HG03457 (cell line): ENCODE measurements around the gene PTGES3L.
"Not testable (repeated sequence)": the region's sequence is repeated elsewhere in the genome, so short reads cannot be mapped to it uniquely, and the experiment has no call there.

Experiments
- ATAC-seq: cut with Tn5 transposase; IDR thresholded peaks from one replicate; pipeline ENCODE4 v1.9.1; 2021; ENCODE audit warnings: moderate number of reproducible peaks; ENCODE audit not compliant: unreplicated experiment

The PTGES3L gene

DNA sequence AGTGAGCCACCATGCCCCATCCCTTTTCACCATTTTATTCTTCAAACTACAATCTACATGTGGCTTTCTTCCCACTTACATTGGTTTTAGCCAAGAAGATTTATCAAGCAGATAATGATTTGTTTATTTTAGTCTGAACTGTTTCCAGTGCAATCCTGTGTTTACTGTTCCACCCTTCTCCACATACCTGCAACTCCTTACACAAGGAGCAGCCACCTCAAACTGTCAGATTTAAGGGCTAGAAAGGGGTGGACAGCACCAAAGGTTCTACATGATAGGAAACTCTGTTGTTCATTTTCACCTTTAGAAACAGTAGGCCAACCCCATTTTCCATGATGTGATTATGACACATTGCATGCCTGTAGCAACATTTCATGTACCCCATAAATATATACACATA, 2.4 kb upstream of the PTGES3L start:
- ATAC-seq: no peak

DNA sequence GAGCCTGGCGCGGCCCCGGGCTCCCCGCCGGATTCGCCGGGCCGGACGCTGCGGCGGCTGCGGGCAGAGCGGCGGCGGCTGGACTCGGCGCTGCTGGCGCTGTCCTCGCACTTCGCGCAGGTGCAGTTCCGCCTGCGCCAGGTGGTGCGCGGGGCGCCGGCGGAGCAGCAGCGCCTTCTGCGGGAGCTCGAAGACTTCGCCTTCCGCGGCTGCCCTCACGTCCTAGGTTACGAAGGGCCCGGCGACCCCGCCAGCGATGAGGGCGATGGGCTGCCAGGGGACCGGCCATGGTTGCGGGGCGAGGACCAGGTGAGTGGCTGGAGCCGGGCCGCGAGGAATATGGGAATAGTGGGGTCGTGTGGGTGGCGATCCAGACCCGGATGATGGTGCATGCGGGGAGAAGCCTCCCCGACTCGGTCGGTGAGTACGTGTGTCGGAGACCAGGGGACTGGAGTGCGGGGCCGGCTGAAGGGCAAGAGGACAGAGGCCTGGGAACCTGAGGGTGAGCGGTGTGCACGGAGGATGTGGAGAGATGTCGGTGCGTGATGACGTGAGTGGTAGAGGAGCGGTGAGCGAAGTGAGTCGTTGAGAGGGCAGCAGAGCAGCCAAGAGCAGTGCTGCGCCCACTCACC, 1.0 kb upstream of the PTGES3L start:
- peak; percentile 24 for ATAC-seq

DNA sequence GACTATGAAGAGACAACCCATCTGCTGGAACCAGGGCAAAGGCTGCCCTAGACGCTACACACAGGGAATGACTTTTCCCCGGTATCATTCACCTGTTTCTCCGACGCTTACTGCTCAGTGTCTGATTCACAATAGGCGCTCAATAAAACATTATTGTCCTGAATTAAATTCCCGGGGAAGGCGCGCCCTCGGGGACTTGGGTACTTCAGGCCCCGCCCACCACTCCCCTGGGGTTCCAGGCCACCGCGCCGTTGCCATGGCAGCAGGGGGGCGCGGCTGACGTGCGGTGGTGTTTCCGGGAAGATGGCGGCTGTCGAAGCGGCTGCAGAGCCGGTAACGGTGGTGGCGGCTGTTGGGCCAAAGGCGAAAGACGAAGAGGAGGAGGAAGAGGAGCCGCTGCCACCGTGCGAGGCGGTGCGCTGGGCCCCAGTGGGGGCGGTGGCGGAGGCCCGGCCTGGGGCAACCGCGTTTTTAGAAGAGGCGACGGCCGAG, 440 bp upstream of the PTGES3L start, which contains the start of gene RUNDC1:
Gene RUNDC1, plus strand, starts transcription at position 292 of the 492 bp plus-strand sequence. Its CDS starts 12 bp downstream, at position 304.
- ATAC-seq: peak; percentile 40

DNA sequence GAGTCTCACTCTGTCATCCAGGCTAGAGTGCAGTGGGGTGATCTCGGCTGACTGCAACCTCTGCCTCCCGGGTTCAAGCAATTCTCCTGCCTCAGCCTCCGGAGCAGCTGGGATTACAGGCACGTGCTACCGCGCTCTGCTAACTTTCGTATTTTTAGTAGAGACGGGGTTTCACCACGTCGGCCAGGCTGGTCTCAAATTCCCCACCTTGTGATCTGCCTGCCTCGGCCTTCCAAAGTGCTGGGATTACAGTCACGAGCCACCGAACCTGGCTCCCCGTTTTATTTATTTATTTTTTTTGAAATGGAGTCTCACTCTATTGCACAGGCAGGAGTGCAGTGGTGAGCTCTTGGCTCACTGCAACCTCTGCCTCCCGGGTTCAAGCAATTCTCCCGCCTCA, 4.2 kb downstream of the PTGES3L start:
- not testable (repeated sequence) for ATAC-seq

DNA sequence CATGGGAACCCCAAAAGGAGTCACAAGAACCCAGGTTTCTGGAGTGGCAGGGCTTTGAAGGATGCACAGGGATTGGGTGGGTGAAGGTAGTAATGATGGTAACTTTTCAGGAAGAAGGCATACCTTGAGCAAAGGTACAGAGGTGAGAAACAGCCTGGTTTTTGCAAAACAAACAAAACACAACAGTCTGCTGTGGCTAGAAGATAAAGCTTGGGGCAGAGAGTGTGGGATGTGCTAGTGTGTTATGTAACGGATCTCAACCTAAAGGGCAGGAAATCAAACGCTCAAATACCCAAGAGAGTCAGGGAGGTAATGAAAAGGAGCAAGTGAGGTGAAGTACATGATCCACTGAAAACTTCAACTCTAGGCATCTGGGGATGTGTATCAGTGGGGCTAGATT, 4.6 kb downstream of the PTGES3L start:
- ATAC-seq: no peak

DNA sequence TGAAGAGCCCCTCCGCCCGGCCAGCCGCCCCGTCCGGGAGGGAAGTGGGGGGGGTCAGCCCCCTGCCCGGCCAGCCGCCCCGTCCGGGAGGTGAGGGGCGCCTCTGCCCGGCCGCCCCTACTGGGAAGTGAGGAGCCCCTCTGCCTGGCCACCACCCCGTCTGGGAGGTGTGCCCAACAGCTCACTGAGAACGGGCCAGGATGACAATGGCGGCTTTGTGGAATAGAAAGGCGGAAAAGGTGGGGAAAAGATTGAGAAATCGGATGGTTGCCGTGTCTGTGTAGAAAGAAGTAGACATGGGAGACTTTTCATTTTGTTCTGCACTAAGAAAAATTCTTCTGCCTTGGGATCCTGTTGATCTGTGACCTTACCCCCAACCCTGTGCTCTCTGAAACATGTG, 6.6 kb downstream of the PTGES3L start:
- ATAC-seq: not testable (repeated sequence)

DNA sequence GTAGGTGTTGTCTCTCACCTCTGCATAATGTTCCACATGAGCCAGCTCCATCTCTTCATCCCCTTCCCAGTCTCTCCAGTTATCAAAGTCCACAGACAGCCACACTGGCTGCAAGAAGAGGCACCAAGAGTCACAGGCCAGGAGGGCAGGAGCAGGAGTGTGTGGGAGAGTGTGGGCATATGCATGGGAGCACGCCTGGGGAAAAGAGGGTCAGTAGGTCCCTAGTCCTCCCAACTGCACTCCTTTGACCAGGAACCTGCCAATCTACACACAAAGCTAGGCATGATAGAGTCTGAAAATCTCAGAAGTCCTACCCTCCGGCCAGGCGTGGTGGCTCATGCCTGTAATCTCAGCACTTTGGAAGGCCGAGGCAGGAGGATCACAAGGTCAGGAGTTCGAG, 8.3 kb downstream of the PTGES3L start:
- ATAC-seq: no peak

DNA sequence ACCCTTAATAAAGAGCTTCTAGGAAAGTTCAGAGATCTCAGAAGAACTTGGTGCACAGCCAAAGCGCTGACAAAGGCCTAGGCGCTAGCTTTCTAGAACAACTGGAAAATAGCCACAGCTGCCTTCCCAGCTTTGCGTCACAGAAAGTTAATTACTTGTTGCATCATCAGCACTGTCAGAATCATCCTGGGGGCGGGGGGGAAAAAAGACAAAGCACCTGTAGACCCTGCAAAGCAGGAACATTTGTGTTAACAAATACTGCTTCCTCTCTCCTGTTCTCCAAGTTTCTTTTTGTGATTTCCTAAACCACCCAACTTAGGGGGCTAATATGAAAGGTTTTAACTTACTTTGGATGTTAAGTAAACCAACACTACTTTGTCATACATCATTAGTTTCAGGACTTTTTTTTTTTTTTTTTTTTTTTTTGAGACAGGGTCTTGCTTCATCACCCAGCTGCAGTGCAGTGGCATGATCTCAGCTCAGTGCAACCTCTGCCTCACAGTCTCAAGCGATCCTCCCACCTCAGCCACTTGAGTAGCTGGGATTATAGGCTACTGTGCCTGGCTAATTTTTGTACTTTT, 10.8 kb downstream of the PTGES3L start:
- ATAC-seq: no peak

DNA sequence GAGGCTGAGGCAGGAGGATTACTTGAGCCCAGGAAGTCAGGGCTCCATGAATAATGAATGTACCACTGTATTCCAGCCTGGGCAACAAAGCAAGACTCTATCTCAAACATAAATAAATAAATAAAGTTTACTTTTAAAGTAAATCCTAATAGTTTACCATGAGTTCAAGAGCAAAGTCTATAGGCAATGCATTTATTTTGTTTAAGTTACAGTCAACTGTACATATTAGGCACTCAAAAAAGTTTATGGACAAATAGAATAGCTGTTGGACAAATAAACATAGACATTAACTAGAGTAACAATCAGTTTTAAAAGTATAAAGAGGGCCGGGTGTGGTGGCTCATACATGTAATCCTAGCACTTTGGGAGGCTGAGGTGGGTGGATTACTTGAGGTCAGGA, 12.0 kb downstream of the PTGES3L start:
- no peak for ATAC-seq

DNA sequence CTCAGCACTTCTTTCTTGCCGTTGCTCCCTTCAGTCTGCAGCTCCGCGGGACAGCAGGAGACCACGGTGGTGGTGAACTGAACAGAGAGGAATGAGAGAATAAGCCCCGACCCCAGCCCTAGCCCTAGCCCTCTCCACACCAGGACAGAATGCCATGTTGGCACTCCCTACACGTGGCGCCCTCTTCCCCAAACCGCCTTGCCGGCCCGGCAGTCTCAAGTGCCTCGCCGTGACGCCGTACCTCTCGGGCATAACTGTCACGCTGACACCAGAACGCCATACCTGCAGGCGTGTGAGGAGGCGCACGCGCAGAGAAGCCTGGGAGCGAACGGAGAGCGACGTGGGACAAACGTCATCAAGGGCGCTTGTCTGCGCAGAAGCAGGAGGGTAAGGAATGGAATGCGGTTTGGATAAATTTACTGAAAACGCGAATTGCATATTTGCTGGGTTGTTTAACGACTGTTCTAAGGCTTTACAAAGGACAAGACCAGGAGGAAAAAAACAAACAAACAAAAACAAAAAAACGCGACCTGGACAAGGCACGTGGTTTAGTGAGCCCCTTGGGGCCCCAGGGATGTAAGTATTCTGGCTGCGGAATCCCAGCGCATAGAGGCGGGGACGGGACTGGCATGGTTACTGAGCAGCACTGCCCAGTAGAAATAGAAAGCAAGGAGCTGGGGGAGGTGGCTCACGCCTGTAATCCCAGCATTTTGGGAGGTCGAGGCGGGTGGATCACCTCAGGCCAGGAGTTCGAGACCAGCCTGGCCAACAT, 15.5 kb downstream of the PTGES3L start, which contains the start of gene AARSD1:
Gene AARSD1, minus strand, starts transcription at position 294 of the 772 bp plus-strand sequence. Its CDS starts 14 bp downstream, at position 280.
- ATAC-seq: peak; percentile 53

DNA sequence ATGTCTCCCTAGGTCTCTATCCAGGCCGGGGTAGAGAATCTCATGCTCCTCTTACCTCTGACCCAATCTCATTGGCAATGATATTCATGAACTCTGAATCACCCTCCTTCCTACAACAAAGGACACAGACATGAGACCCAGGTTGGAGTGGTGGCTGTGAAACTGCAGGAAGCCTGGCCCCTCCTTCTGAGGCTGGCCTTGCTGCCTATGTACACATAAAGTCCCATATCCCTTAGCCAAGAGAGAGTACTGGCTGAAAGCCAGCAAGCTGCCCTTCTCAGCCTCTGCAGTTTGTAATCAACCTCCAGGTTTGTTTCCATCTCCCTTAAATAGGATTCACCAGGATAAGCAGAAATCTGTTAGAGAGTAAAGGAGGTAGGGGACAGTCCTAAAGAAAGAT, 26.2 kb downstream of the PTGES3L start:
- ATAC-seq: no peak

DNA sequence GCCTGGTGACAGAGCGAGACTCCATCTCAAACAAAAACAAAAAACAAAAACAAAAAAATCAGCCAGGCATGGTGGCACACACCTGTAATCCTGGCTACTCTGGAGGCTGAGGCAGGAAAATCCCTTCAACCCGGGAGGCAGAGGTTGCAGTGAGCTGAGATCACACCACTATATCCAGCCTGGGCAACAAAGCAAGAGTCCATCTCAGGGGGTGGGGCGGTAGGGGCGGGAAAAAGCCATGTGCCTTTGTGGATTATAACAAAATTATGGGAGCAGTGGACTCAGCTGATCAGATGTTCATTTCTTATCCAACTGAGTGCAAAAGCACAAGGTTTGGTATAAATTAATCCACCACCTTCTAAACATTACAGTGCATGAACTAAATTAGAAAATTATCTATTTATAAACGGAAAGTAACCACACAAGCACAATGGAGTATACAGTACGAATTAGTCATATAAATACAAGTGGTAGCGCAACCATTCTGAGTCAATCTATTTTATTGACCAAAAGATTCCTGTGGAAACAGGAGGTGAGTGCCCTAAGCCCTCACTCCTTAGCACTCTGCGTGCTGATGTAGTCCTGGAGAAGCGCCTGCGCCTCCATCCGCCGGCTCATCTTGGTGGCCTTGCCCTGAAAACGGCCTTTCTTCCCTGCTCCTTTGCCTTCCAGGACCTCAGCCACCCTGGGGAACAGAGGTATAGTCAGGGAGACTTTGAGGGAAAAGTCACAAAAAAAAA, 29.7 kb downstream of the PTGES3L start:
- no peak for ATAC-seq

DNA sequence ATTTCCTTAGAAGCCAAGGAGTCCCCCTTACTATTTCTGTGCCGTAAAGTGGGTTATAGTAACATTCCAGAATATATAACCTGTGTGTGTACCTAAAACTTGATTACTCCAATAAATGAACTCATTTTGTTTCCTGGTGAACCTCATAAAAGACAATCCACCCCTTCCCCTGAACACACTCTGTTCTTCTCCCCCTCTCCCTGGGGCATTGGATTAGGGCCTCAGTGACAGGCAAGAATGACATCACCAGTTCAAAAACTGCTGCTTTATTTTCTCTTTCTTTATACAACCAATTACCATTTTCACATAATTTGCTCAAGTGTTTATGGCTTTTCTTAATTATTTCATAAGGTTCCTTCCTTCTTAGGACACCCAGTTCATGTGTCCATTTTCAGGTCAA, 33.1 kb downstream of the PTGES3L start:
- no peak for ATAC-seq

DNA sequence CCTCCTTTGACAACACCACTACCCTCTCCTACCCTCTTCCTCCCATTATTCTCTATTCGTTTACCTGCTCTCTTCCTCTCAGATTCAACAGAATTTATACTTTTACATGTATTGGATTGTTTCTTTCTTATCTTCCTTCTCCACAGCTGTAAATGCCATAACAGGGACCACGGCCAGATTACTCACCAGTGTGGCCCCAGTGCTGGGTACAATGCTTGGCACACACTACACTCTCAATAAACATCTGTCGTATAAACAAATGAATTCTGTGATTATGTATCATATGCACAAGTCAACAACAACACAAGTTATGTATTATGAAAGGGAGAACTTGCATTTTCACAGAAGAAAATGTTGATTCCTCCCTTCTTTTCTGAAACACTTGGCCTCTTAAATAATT, 35.7 kb downstream of the PTGES3L start:
- ATAC-seq: no peak

DNA sequence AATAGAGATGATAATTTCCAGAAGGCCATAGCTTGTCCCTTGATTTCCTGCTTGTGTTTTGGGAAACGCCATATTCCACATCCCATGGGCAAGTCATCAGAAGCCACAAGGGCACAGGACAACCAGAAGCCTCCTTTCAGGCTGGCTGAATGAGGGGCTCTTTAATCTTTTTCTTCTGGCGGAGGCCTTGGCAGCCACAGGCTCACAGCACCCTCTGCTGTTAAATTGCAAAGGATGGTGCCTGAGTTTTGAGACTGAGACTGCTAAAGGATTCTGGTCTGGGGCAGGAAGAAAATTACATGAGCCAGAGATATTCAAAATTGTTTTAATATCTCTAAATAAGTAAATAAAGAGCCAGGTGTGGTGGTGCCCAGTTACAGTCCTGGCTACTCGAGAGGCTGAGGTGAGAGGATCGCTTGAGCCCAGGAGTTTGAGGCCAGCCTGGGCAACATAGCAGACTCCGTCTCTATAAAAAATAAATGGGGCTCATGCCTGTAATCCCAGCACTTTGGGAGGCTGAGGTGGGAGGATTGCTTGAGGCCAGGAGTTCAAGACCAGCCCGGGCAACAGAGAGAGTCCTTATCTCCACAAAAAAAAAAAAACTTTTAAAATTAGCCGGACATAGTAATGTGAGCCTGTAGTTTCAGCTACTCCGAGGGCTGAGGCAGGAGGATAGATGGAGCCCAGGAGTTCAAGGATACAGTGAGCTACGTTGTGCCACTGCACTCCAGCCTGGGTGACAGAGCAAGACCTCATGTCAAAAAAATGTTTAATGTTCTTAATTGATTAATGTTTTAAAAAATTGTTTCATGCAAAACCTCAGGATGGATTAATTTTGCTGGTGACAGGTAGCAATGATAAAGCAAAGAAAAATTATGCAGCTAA, 41.9 kb downstream of the PTGES3L start:
- ATAC-seq: no peak

DNA sequence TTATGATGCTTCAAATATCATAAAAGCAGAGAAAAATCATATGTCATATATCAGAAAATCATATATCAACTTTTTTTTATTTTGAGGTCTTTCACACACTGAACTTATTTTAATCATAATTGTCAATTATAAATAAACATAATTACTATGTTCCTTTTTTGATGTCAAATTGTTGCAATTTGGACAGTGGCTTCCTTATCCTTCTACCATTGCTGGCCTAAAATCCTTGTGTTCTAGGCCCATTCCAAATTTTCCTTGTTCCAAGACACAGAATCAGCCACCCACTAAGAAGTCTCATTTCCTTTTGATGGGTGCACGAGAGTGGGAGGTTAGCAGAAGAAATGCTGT, 50.4 kb downstream of the PTGES3L start:
- no peak for ATAC-seq

DNA sequence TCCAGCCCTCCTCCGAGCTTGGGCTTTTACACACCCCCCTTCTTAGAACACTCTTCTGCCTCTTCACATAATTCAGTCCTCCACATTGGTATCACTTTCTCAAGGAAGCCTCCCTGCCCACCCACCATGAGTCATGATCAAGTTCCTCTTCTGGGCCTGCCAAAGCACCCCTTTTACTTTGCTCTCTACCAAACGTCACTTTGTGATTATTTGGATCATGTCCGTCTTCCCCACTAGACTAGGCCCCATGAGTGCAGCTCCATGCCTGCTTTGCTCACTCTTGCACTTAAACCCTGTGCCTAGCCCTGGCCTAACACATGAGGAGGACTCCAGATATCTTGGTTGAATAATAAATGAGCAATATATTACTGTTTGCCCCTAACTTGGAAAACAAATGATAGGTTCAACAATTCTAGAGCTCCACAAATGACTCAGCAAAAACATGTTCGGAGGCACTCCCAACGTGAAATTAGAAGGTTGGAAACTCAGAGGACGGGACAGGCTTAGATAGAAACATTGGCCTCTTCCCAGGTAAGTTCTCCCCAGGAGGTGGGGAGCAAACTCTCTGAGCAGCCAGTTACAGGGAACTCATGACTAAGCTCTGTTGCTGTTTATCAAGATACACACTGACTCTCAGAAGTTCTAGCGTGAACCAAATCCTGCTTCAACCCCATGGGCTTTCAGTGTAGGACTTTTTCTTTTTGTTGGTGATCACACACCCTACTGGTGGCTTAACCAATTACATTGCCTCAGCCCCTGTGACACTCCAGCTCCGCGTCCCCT, 51.0 kb downstream of the PTGES3L start:
- ATAC-seq: no peak

DNA sequence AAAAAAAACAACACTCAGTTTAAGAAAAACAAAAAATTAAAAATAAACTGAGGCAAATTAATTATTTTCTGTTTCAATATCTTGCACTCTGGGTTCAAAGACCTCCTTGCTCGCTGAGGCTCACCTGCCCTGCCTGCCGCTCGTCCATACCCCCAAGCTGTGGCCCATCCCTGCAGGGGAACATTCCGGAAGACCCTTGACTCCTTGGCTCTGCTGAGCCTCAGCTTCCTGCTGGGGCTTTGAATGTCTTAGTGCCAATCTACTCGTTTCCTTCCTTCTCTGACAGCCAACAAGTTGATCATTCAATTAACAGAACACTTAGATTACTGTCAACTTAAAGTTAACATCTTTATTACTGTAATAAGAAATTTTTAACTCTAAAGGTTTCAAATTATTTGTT, 55.0 kb downstream of the PTGES3L start:
- ATAC-seq: no peak

DNA sequence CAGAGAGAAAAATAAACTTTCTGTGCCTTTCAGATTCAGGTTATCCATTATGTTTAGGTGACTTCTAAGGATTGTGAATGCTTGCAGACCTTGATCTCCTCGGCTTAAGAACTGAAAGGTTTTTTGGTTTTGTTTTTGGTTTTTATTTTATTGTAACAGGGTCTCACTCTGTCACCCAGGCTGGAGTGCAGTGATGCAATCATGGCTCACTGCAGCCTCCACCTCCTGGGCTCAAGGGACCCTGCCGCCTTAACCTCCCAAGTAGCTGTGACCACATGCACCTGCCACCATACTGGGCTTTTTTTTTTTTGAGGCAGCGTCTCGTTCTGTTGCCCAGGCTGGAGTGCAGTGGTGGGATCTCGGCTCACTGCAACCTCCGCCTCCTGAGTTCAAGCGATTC, 56.4 kb downstream of the PTGES3L start:
- ATAC-seq: not testable (repeated sequence)
